Activated naive CD4-positive, alpha-beta T cell treated with anti-CD3 and anti-CD28 coated beads, Interleukin-2, amount 10 ng/mL, durations not matched to agents 5 hours and 36 hours (primary cell): ENCODE measurements around the gene RCN2. TPM values are rescaled to one million over a fixed set of nuclear protein-coding genes. Genes with fewer than 3 reads are reported as not detected.

ENCODE experiments used
- total RNA-seq, 2 experiments: library from RNA; stranded (reverse); gene quantifications; one replicate each; pipeline ENCODE4 v1.2.3, GENCODE V29; 2021

RCN2 gene
- total RNA-seq: 10 to 100 TPM; 32.5 to 35.8 TPM

GRCh38 chr15:76931397-76932134, at the start of gene RCN2:
TSS of gene RCN2 (plus strand) at chr15:76931749. CDS start at chr15:76931842, 93 bp downstream.

GRCh38 chr15:76905013-76905839, 26.3 kb upstream of the RCN2 start, which contains the start of gene SCAPER:
TSS of gene SCAPER (minus strand) at chr15:76905340. CDS start at chr15:76883817, 21,523 bp downstream.

GRCh38 chr15:76994971-76995945, 63.7 kb downstream of the RCN2 start, which contains the start of gene PSTPIP1:
TSS of gene PSTPIP1 (plus strand) at chr15:76995126. CDS start at chr15:76995574, 448 bp downstream.

Other genes with a start within 250 kb of the RCN2 start
- gene SCAPER, start 26.4 kb upstream of the RCN2 start, total RNA-seq: 10 to 100 TPM; 22.9 to 23.6 TPM
- gene PSTPIP1, start 63.4 kb downstream of the RCN2 start, total RNA-seq: 100 to 1,000 TPM; 143 to 150 TPM
- gene TSPAN3, start 139.4 kb downstream of the RCN2 start, total RNA-seq: 10 to 100 TPM; 13.6 to 14.0 TPM